ENCODE data around the gene NKX6-2.

DNA sequence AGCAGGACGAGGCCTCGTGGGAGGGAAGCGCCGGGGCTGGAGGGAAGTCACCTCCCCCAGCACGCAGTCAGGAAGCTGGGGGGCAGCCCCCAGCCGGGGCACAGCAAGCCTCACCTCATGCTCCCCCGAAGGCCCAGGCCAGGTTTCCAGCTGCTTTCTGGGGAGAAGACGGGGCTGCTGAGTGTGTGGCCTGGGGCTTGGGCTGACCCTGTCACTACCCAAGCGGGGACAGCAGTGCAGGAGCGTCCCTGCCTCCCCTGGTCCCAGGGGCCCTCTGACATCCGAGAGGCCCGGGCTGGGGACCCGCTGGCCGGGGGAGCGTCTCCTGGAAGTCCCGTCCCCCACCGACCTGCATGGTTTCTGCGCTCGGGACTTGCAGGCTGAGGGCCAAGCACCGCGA lies 19.7 kb upstream of the NKX6-2 start:
- no peak for TF ChIP-seq CTCF (IDR thresholded peaks at IDR 0.05)
- TF ChIP-seq POLR2A (IDR thresholded peaks at IDR 0.05) = no peak
- TF ChIP-seq EP300 (IDR thresholded peaks at IDR 0.05) = no peak

All from suprapubic skin (tissue), 3 donors.